ENCODE data around the gene FAM124A. TPM values are rescaled to one million over a fixed set of nuclear protein-coding genes. Genes with fewer than 3 reads are reported as not detected.

The FAM124A gene
- total and polyA plus RNA-seq, 10 of the 15 experiments (the other 5 are each of a cell fraction or from before 2014, with no cell fraction given): not detected

GRCh38 chr13:51227404-51227803, 5.2 kb downstream of the FAM124A start:
- intact Hi-C loops (cut with micrococcal nuclease; ENCODE audit: unreplicated experiment) (no loop called here), in situ Hi-C loops (cut with MboI) (no loop called here)
- no peaks in the 10 kb centered on the region for H3K9me3 ChIP-seq (replicated peaks; ENCODE audit: control insufficient read depth, insufficient read depth, low read length)
- SMC1A ChIA-PET (ENCODE audit: uncharacterized antibody, unreplicated experiment): no interaction called here
- BruUV-seq (replicated peaks): no TSS peak
- no peak for DNase-seq (ENCODE audit: low read depth, low spot score)
- no peaks in the 10 kb centered on the region for H3K79me2 ChIP-seq (ENCODE audit: control insufficient read depth, insufficient read depth, low read length)
- FAIRE-seq: no peak
- H3K9ac ChIP-seq (ENCODE audit: control insufficient read depth, insufficient read depth, low read length): no peak overlapping the region
- TF ChIP-seq FOS (IDR thresholded peaks at IDR 0.05; ENCODE audit: borderline replicate concordance, extremely low read depth, insufficient read length) (no peak), MEF2B (IDR thresholded peaks at IDR 0.05; ENCODE audit: partially characterized antibody, poor library complexity, severe bottlenecking) (no peak), SIX5 (IDR thresholded peaks at IDR 0.05; ENCODE audit: low read depth, low read length, severe bottlenecking) (no peak), HDGF (IDR thresholded peaks at IDR 0.05) (no peak), PAX5 (IDR thresholded peaks at IDR 0.05; ENCODE audit: borderline replicate concordance, low read depth, low read length) (no peak), E2F8 (IDR thresholded peaks at IDR 0.05; ENCODE audit: low read depth, partially characterized antibody) (no peak), POU2F2 (IDR thresholded peaks at IDR 0.05; ENCODE audit: borderline replicate concordance, low read depth, low read length) (no peak), MEF2A (IDR thresholded peaks at IDR 0.05; ENCODE audit: insufficient read depth, low read depth, low read length) (no peak), CREB1 (IDR thresholded peaks at IDR 0.05; ENCODE audit: low read depth) (no peak), CBX5 (IDR thresholded peaks at IDR 0.05; ENCODE audit: low read depth) (no peak), KAT2A (conservative IDR thresholded peaks at IDR 0.05; ENCODE audit: control insufficient read depth, low read depth, low read length) (no peak), RUNX3 (IDR thresholded peaks at IDR 0.05; ENCODE audit: low read length) (no peak), ZSCAN29 (IDR thresholded peaks at IDR 0.05) (no peak), IKZF2 (IDR thresholded peaks at IDR 0.05) (no peak), PBX3 (IDR thresholded peaks at IDR 0.05; ENCODE audit: insufficient replicate concordance, low read depth, low read length) (no peak)
- no peak for ATAC-seq
- H3K4me3 ChIP-seq: no peak overlapping the region
- no peaks in the 10 kb centered on the region for H4K20me1 ChIP-seq (ENCODE audit: control insufficient read depth, insufficient read depth)
- no peaks in the 10 kb centered on the region for H3K36me3 ChIP-seq (ENCODE audit: control insufficient read depth in 2 of 2, insufficient read depth in 2 of 2, low read length in 1 of 2)
- CTCF ChIA-PET: no interaction called here
- no peak overlapping the region for H2AFZ ChIP-seq (ENCODE audit: control insufficient read depth, low read depth, low read length)
- POLR2A ChIA-PET: no interaction called here
- WGBS (ENCODE audit: insufficient coverage, insufficient replicate concordance, low lambda C conversion rate, missing lambda C conversion rate): 0% methylated on average over 1 of the region's 1 CpG
- H3K4me2 ChIP-seq (ENCODE audit: control insufficient read depth, insufficient read depth): no peak overlapping the region
- peaks cover 3 to 14% of the 10 kb centered on the region in 2 experiments for H3K27me3 ChIP-seq (replicated peaks in 1 of 2; ENCODE audit: control insufficient read depth in 2 of 2, insufficient read depth in 2 of 2, low read length in 1 of 2)
- no peak overlapping the region for H3K27ac ChIP-seq (ENCODE audit: control insufficient read depth, insufficient read depth)
- RAD21 ChIA-PET (ENCODE audit: unreplicated experiment): no interaction called here
- no peaks in the 10 kb centered on the region for H3K4me1 ChIP-seq (ENCODE audit: control insufficient read depth, insufficient read depth, low read length)

Data from GM12878 (cell line).